Chondrocyte (in vitro differentiated cells): ENCODE results near the gene CFAP54. TPM values are rescaled to one million over a fixed set of nuclear protein-coding genes. Genes with fewer than 3 reads are reported as not detected.

Experiments used
- DNase-seq: peaks from one replicate; pipeline ENCODE4 v3.0.0; 2021; ENCODE audit warnings: mixed read lengths, low spot score
- H3K27ac Mint-ChIP-seq: one replicate; pipeline ENCODE4 v1.8.0; 2021; ENCODE audit warnings: mild to moderate bottlenecking, moderate library complexity, mixed read lengths; ENCODE audit not compliant: unreplicated experiment
- H3K27me3 Mint-ChIP-seq: 2 replicates; pipeline ENCODE4 v1.8.0; 2021; ENCODE audit warnings: low read depth, mixed read lengths
- H3K36me3 Mint-ChIP-seq: 2 replicates; pipeline ENCODE4 v1.8.0; 2021; ENCODE audit warnings: low read depth, mixed read lengths
- H3K4me1 Mint-ChIP-seq: 2 replicates; pipeline ENCODE4 v1.8.0; 2021; ENCODE audit warnings: low read depth, mild to moderate bottlenecking, mixed read lengths
- H3K4me3 Mint-ChIP-seq: one replicate; pipeline ENCODE4 v1.8.0; 2021; ENCODE audit warnings: mild to moderate bottlenecking, moderate library complexity, mixed read lengths; ENCODE audit not compliant: unreplicated experiment
- H3K9me3 Mint-ChIP-seq: 2 replicates; pipeline ENCODE4 v1.8.0; 2021; ENCODE audit warnings: low read depth, mixed read lengths
- CTCF ChIP-seq: fragments of 200-600 bp; sonication (generic); IDR thresholded peaks from 2 replicates; pipeline ENCODE4 v1.5.0; 2021; ENCODE audit warnings: antibody characterized with exemption, mild to moderate bottlenecking, moderate library complexity
- total RNA-seq: library from RNA; stranded (reverse); gene quantifications from 3 replicates; pipeline ENCODE4 v1.2.1, GENCODE V29; 2021

Gene CFAP54
- total RNA-seq, 1 donor from 2014 or later: 0.15 TPM

- H3K27ac Mint-ChIP-seq: no peak overlapping the region
These were observed 430.3 kb downstream of the CFAP54 start for GRCh38 chr12:96919510-96920210.

More at GRCh38 chr12:96919510-96920210, 430.3 kb downstream of the CFAP54 start:
- Mint-ChIP-seq H3K4me3 (no peak overlapping the region), H3K4me1 (no peaks in the 10 kb centered on the region), H3K27me3 (no peaks in the 10 kb centered on the region), H3K36me3 (peaks cover 9% of the 10 kb centered on the region), H3K9me3 (peaks cover 7% of the 10 kb centered on the region)
- DNase-seq: no peak
- no peak for TF ChIP-seq CTCF

Other genes starting within 250 kb of the CFAP54 start
- 26.8 to 28.5 TPM (median 26.9 TPM) in 3 replicates for gene CDK17, start 89.1 kb upstream of the CFAP54 start, total RNA-seq